OCI-LY7 (cell line): ENCODE measurements around the gene RAD51B.

ENCODE experiments used
- EZH2phosphoT487 ChIP-seq: fragments of 200-600 bp; sonication (generic); IDR thresholded peaks from 2 replicates; pipeline ENCODE4 v1.6.1; 2018; ENCODE audit warnings: low read depth, borderline replicate concordance, mild to moderate bottlenecking, mixed run types, antibody characterized with exemption, low read length, moderate library complexity, mixed read lengths
- TF ChIP-seq, protein P1 (sequence below): fragments of 200-600 bp; sonication (generic); conservative IDR thresholded peaks from 2 replicates; pipeline ENCODE4 v1.5.1; 2014; ENCODE audit warnings: mild to moderate bottlenecking, antibody characterized with exemption, low read length, moderate library complexity, mixed read lengths

DNA sequence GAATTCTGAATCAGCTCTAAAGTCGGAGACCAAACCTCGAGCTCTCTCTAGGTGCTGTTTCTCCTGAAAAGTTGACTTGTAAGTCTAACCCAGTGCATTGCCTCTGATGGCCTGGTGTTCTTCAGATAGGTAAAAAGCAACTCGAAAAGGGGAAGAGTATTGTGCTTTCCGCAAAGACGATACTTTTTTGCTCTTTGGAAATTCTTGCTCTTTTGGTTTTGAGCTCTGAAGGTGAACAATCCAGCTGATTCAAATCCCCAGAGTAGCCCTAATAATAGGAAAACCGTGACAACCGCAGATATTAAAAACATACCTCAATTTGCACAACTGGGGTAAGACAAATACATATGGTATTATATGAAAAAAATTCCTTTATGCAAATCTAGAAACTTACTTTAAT lies 447.4 kb downstream of the RAD51B start:
- TF ChIP-seq, protein P1, sequence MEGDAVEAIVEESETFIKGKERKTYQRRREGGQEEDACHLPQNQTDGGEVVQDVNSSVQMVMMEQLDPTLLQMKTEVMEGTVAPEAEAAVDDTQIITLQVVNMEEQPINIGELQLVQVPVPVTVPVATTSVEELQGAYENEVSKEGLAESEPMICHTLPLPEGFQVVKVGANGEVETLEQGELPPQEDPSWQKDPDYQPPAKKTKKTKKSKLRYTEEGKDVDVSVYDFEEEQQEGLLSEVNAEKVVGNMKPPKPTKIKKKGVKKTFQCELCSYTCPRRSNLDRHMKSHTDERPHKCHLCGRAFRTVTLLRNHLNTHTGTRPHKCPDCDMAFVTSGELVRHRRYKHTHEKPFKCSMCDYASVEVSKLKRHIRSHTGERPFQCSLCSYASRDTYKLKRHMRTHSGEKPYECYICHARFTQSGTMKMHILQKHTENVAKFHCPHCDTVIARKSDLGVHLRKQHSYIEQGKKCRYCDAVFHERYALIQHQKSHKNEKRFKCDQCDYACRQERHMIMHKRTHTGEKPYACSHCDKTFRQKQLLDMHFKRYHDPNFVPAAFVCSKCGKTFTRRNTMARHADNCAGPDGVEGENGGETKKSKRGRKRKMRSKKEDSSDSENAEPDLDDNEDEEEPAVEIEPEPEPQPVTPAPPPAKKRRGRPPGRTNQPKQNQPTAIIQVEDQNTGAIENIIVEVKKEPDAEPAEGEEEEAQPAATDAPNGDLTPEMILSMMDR: no peak
- no peak for TF ChIP-seq EZH2phosphoT487
